WERI-Rb-1 (cell line): ENCODE measurements around the gene JMJD7.
A peak's percentile ranks its signal among the peaks of the same experiment; 100 is the strongest.

Source experiments
- DNase-seq: peaks from one replicate; pipeline ENCODE4 v3.0.0-alpha.2; 2020
- H3K27ac ChIP-seq: fragments of 250-450 bp; sonication (Bioruptor Pico); 2 replicates; pipeline ENCODE4 v1.5.1; 2020; ENCODE audit warnings: mild to moderate bottlenecking, moderate library complexity
- H3K27me3 ChIP-seq: fragments of 250-450 bp; sonication (Bioruptor Pico); 2 replicates; pipeline ENCODE4 v1.5.1; 2021; ENCODE audit warnings: mild to moderate bottlenecking, low read depth, moderate library complexity; ENCODE audit not compliant: insufficient read depth, severe bottlenecking
- H3K36me3 ChIP-seq: fragments of 250-450 bp; sonication (Bioruptor Pico); 2 replicates; pipeline ENCODE4 v1.5.1; 2020; ENCODE audit warnings: mild to moderate bottlenecking, moderate library complexity
- H3K4me3 ChIP-seq: 2 replicates; pipeline ENCODE4 v1.5.1; 2011; ENCODE audit warnings: low read depth, mild to moderate bottlenecking, control low read depth, low read length
- H3K9me3 ChIP-seq: fragments of 250-450 bp; sonication (Bioruptor Pico); 2 replicates; pipeline ENCODE4 v1.5.1; 2021; ENCODE audit warnings: mild to moderate bottlenecking, moderate library complexity; ENCODE audit not compliant: severe bottlenecking
- TF ChIP-seq, protein P1 (sequence below): IDR thresholded peaks from 2 replicates; pipeline ENCODE4 v1.5.1; 2011; ENCODE audit warnings: low read depth, mild to moderate bottlenecking, control low read depth, inconsistent platforms, low read length

The JMJD7 gene

DNA sequence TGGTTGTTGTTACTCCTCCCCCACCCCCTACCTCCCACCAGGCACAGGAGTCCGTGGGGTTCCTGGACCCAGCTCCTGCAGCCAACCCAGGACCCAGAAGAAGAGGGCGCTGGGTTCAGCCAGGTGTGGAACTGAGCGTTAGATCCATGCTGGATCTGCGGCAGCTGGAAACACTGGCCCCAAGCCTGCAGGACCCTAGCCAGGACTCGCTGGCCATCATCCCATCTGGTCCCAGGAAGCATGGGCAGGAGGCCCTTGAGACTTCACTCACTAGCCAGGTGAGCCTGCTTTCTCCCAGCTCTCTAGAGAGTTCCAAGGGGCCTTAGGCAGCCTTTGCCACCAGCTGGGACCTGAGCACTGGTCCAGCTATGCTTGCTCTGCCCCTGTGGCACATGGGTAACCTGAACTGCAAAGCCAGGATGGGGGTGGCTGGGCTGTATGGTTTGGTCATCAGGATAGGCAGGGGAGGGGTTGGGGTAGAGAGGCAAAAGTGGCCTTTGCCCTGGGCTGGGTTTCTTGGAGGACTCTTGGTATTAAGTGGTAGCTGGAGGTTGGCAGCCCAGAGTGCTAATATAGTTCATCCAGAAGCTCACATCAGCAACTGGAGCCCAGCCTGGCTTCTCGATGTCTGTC is 7.0 kb upstream of the JMJD7 start:
- Histone ChIP-seq H3K4me3 (no peak overlapping the region), H3K27ac (no peak overlapping the region), H3K27me3 (no peaks in the 10 kb centered on the region), H3K9me3 (no peaks in the 10 kb centered on the region), H3K36me3 (no peaks in the 10 kb centered on the region; the same call in 1 of the 2 replicates)
- TF ChIP-seq, protein P1, sequence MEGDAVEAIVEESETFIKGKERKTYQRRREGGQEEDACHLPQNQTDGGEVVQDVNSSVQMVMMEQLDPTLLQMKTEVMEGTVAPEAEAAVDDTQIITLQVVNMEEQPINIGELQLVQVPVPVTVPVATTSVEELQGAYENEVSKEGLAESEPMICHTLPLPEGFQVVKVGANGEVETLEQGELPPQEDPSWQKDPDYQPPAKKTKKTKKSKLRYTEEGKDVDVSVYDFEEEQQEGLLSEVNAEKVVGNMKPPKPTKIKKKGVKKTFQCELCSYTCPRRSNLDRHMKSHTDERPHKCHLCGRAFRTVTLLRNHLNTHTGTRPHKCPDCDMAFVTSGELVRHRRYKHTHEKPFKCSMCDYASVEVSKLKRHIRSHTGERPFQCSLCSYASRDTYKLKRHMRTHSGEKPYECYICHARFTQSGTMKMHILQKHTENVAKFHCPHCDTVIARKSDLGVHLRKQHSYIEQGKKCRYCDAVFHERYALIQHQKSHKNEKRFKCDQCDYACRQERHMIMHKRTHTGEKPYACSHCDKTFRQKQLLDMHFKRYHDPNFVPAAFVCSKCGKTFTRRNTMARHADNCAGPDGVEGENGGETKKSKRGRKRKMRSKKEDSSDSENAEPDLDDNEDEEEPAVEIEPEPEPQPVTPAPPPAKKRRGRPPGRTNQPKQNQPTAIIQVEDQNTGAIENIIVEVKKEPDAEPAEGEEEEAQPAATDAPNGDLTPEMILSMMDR: no peak
- no peak for DNase-seq

- Histone ChIP-seq H3K9me3 (no peaks in the 10 kb centered on the region), H3K27me3 (no peaks in the 10 kb centered on the region), H3K4me3 (no peak overlapping the region), H3K36me3 (no peaks in the 10 kb centered on the region; the same call in 1 of the 2 replicates), H3K27ac (peak overlapping the region; percentile 42; the same call in 1 of the 2 replicates)
- DNase-seq: peak; percentile 86
- TF ChIP-seq, protein P1: no peak
Observed at GRCh38 chr15:41821831-41822230, 6.1 kb upstream of the JMJD7 start.

DNA sequence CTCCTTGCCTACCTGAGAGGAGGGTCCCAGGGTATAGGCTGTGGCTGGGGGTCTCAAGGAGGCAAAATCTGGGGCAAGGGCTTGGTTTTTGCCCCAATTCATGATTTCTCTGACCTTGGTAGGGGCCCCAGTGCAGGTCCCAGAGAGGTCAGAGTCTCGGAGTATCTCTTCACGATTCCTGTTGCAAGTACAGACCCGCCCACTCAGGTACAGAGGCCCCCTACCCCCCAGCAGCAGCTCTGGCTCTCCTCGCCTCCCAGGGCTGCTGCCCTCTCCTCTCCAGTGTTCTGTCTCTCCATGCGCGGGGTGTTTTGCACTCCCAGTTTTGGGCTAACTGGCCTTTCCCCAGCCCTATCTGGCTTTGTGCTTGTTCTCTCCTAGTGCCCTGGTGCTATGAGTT is 5.4 kb upstream of the JMJD7 start:
- Histone ChIP-seq H3K27ac (no peak overlapping the region), H3K36me3 (no peaks in the 10 kb centered on the region; the same call in 1 of the 2 replicates), H3K9me3 (no peaks in the 10 kb centered on the region), H3K4me3 (no peak overlapping the region), H3K27me3 (no peaks in the 10 kb centered on the region)
- no peak for DNase-seq
- TF ChIP-seq, protein P1: no peak

DNA sequence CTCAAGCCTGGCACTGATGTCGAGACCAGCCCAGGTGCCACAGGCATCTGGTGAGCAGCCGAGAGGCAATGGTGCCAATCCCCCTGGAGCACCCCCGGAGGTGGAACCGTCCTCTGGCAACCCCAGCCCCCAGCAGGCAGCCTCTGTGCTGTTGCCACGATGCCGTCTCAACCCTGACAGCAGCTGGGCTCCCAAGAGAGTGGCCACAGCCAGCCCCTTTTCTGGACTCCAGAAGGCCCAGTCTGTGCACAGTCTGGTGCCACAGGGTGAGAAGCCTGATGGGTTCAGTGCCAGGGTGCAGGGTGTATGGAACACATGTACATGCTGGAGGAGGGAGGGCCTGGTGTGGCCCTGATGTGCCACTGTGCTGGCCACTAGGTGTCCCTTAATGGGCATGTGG is 4.9 kb upstream of the JMJD7 start:
- H3K27ac ChIP-seq: no peak overlapping the region
- no peaks in the 10 kb centered on the region; the same call in 1 of the 2 replicates for H3K36me3 ChIP-seq
- no peak for DNase-seq
- TF ChIP-seq, protein P1: no peak
- H3K9me3 ChIP-seq: no peaks in the 10 kb centered on the region
- H3K4me3 ChIP-seq: no peak overlapping the region
- H3K27me3 ChIP-seq: no peaks in the 10 kb centered on the region

GRCh38 chr15:41823502-41823901 is 4.4 kb upstream of the JMJD7 start:
- H3K27ac ChIP-seq: no peak overlapping the region

More at GRCh38 chr15:41823502-41823901, 4.4 kb upstream of the JMJD7 start:
- Histone ChIP-seq H3K36me3 (no peaks in the 10 kb centered on the region; the same call in 1 of the 2 replicates), H3K27me3 (no peaks in the 10 kb centered on the region), H3K4me3 (no peak overlapping the region), H3K9me3 (no peaks in the 10 kb centered on the region)
- TF ChIP-seq, protein P1: no peak
- DNase-seq: no peak
